Nephron progenitor cell (in vitro differentiated cells): ENCODE measurements around the gene POU2F2.

Source experiments
- DNase-seq: peaks from one replicate; pipeline ENCODE4 v3.0.0; 2021
- H3K27ac Mint-ChIP-seq: 2 replicates; pipeline ENCODE4 v1.8.0; 2021; ENCODE audit warnings: mild to moderate bottlenecking, moderate library complexity, mixed read lengths
- H3K27me3 Mint-ChIP-seq: 2 replicates; pipeline ENCODE4 v1.8.0; 2021; ENCODE audit warnings: mild to moderate bottlenecking, low read depth, mixed read lengths; ENCODE audit not compliant: poor library complexity
- H3K36me3 Mint-ChIP-seq: 2 replicates; pipeline ENCODE4 v1.8.0; 2021; ENCODE audit warnings: low read depth, mixed read lengths
- H3K4me1 Mint-ChIP-seq: 2 replicates; pipeline ENCODE4 v1.8.0; 2021; ENCODE audit warnings: mixed read lengths
- H3K4me3 Mint-ChIP-seq: 2 replicates; pipeline ENCODE4 v1.8.0; 2021; ENCODE audit warnings: mild to moderate bottlenecking, moderate library complexity, mixed read lengths
- H3K9me3 Mint-ChIP-seq: 2 replicates; pipeline ENCODE4 v1.8.0; 2021; ENCODE audit warnings: mild to moderate bottlenecking, moderate library complexity, mixed read lengths
- TF ChIP-seq, protein P1 (sequence below): fragments of 200-600 bp; sonication (generic); IDR thresholded peaks from 2 replicates; pipeline ENCODE4 v1.5.0; 2021; ENCODE audit warnings: antibody characterized with exemption

POU2F2 gene

DNA sequence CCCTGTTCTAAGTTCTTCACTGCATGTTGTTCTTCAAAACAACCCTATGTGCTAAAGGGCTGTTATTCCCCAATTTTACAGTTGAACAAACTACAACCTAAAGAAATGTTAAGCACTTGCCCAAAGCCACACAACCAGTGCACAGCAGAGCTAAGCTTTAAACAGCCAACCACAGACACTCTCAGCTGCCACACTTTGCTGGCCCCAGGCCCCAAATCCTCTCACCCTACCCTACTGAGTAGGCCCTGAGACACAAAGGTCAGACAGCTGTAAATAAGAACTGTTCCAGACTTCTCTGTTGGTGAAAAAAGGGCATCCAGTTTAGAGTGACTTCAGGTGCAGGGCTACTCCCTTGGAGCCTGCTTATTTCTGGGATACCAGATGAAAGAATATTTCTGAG lies 92.2 kb downstream of the POU2F2 start:
- Mint-ChIP-seq H3K27me3 (peaks cover 8% of the 10 kb centered on the region), H3K4me1 (peaks cover 14% of the 10 kb centered on the region), H3K4me3 (no peak overlapping the region), H3K36me3 (no peaks in the 10 kb centered on the region), H3K9me3 (no peaks in the 10 kb centered on the region), H3K27ac (no peak overlapping the region)
- TF ChIP-seq, protein P1, sequence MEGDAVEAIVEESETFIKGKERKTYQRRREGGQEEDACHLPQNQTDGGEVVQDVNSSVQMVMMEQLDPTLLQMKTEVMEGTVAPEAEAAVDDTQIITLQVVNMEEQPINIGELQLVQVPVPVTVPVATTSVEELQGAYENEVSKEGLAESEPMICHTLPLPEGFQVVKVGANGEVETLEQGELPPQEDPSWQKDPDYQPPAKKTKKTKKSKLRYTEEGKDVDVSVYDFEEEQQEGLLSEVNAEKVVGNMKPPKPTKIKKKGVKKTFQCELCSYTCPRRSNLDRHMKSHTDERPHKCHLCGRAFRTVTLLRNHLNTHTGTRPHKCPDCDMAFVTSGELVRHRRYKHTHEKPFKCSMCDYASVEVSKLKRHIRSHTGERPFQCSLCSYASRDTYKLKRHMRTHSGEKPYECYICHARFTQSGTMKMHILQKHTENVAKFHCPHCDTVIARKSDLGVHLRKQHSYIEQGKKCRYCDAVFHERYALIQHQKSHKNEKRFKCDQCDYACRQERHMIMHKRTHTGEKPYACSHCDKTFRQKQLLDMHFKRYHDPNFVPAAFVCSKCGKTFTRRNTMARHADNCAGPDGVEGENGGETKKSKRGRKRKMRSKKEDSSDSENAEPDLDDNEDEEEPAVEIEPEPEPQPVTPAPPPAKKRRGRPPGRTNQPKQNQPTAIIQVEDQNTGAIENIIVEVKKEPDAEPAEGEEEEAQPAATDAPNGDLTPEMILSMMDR, result no peak
- no peak for DNase-seq

DNA sequence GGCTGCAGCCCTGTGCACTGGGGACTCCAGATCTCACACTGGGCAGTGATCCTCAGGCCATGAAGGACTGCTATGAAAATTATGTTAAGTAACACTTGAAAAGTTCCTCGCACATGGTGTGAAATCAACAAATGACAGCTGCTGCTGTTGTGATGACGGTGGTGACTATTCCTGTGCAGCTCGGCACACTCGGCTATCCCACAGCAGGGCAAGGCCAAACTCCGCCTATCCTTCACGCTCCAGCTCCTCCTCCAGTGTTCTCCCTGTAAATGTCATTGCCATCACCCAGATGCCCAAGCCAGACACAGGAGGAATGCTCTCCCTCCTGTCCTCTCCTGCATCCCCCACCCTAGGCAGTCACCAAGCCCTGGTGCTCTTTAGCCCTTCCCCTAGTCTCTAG lies 93.6 kb downstream of the POU2F2 start:
- H3K27me3 Mint-ChIP-seq, result peaks cover 11% of the 10 kb centered on the region
- peaks cover 24% of the 10 kb centered on the region for H3K4me1 Mint-ChIP-seq
- no peak overlapping the region for H3K27ac Mint-ChIP-seq
- DNase-seq, result no peak
- no peak overlapping the region for H3K4me3 Mint-ChIP-seq
- H3K36me3 Mint-ChIP-seq, result no peaks in the 10 kb centered on the region
- TF ChIP-seq, protein P1, result no peak
- no peaks in the 10 kb centered on the region for H3K9me3 Mint-ChIP-seq

DNA sequence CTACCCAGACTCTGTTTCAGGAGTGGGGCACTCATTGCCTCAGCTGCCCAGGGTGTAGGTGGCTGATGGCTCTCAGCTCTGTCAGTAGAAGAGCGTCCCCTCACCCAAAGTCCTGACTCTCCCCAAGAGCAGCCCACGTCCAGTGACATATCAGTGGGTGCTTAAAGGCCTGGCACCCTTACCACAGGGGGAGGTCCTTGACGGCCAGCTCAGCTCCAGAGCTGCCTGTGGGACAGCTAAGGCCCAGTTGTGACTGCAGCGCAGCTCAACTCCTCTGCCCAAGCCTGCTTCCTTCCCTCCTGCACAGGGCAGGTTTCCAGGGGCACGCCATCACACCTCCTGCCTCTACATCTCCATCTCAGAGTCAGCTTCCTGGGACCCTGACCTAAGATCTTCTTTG lies 94.6 kb downstream of the POU2F2 start:
- TF ChIP-seq, protein P1, result no peak
- Mint-ChIP-seq H3K27ac (no peak overlapping the region), H3K27me3 (peaks cover 9% of the 10 kb centered on the region), H3K9me3 (no peaks in the 10 kb centered on the region), H3K36me3 (no peaks in the 10 kb centered on the region), H3K4me3 (no peak overlapping the region), H3K4me1 (peaks cover 27% of the 10 kb centered on the region)
- no peak for DNase-seq
